ENCODE results near the gene KIAA1755.

KIAA1755 gene
- total RNA-seq: 0 to 4.5 (median 0.11) reads per million in 17 experiments

GRCh38 chr20:38260378-38261053, at the start of gene KIAA1755:
TSS of gene KIAA1755 (minus strand) at chr20:38260735. CDS start at chr20:38260500, 235 bp downstream.
- DNase-seq: no peak

GRCh38 chr20:38308447-38308846, 47.9 kb upstream of the KIAA1755 start:
- no peak for DNase-seq

GRCh38 chr20:38308047-38308438, 47.5 kb upstream of the KIAA1755 start:
- no peak for DNase-seq

GRCh38 chr20:38307371-38308046, 47.0 kb upstream of the KIAA1755 start:
- peak; percentile 78 to 88 (median 84) for DNase-seq

GRCh38 chr20:38306379-38306778, 45.8 kb upstream of the KIAA1755 start:
- DNase-seq: peak in 3 of 4 experiments; percentile 21 to 40 (median 32)

- no peak for DNase-seq
Measured at GRCh38 chr20:38305541-38305940, 45.0 kb upstream of the KIAA1755 start.

- DNase-seq: peak; percentile 80 to 86 (median 84)
Measured at GRCh38 chr20:38304845-38305447, 44.4 kb upstream of the KIAA1755 start.

- peak; percentile 91 to 93 (median 92) for DNase-seq
Measured at GRCh38 chr20:38303908-38304379, 43.4 kb upstream of the KIAA1755 start, which contains the start of gene BPI. TSS of gene BPI (plus strand) at chr20:38304156. CDS start at chr20:38304224, 68 bp downstream.

GRCh38 chr20:38302786-38303185, 42.3 kb upstream of the KIAA1755 start:
- DNase-seq: peak in 2 of 4 experiments; percentile 32 to 48

- peak in 2 of 4 experiments; percentile 26 to 30 for DNase-seq
Measured at GRCh38 chr20:38301309-38301708, 40.8 kb upstream of the KIAA1755 start.

- DNase-seq: peak in 3 of 4 experiments; percentile 27 to 42 (median 33)
Measured at GRCh38 chr20:38300438-38300837, 39.9 kb upstream of the KIAA1755 start.

- DNase-seq: no peak
Measured at GRCh38 chr20:38299963-38300362, 39.4 kb upstream of the KIAA1755 start.

GRCh38 chr20:38298768-38299288, 38.3 kb upstream of the KIAA1755 start:
- peak; percentile 87 to 95 (median 92) for DNase-seq

GRCh38 chr20:38297916-38298674, 37.6 kb upstream of the KIAA1755 start:
- DNase-seq: no peak

- no peak for DNase-seq
Measured at GRCh38 chr20:38296433-38296832, 35.9 kb upstream of the KIAA1755 start.

GRCh38 chr20:38295811-38296210, 35.3 kb upstream of the KIAA1755 start:
- DNase-seq: no peak

GRCh38 chr20:38294076-38294591, 33.6 kb upstream of the KIAA1755 start:
- DNase-seq: no peak

- DNase-seq: no peak
Measured at GRCh38 chr20:38293491-38294065, 33.0 kb upstream of the KIAA1755 start.

GRCh38 chr20:38291966-38292365, 31.4 kb upstream of the KIAA1755 start:
- peak in 3 of 4 experiments; percentile 50 to 66 (median 59) for DNase-seq

- no peak for DNase-seq
Measured at GRCh38 chr20:38290829-38291814, 30.6 kb upstream of the KIAA1755 start.
